Transverse colon (tissue), 4 donors: ENCODE data around the gene NCKAP5L.

Source experiments
- EP300 ChIP-seq: sonication (generic); formaldehyde crosslinking; IDR thresholded peaks from one replicate; pipeline ENCODE4 v1.6.1; 2017; ENCODE audit warnings: antibody characterized with exemption, low read depth
- POLR2A ChIP-seq: fragments of 450-650 bp; IDR thresholded peaks from one replicate; pipeline ENCODE4 v1.6.1; 2016; ENCODE audit warnings: antibody characterized with exemption, mild to moderate bottlenecking, moderate library complexity
- POLR2AphosphoS5 ChIP-seq, 3 donors: sonication (generic); formaldehyde crosslinking; IDR thresholded peaks; one replicate each; pipeline ENCODE4 v1.6.1; 2016; ENCODE audit warnings: antibody characterized with exemption in 3 of 3
- TF ChIP-seq, protein P1 (sequence below), 5 experiments: fragments of 200-600 bp in 3 of 5; fragments of 450-650 bp in 2 of 5; sonication (generic) in 3 of 5; IDR thresholded peaks; 1 replicate in 2 of 5; 2 replicates in 3 of 5; pipeline ENCODE4 v1.5.1; 2016 to 2017; ENCODE audit warnings: antibody characterized with exemption in 5 of 5, inconsistent platforms in 3 of 5, mild to moderate bottlenecking in 2 of 5, moderate library complexity in 1 of 5

GRCh38 chr12:49809906-49810389 is 18.3 kb downstream of the NCKAP5L start:
- TF ChIP-seq, protein P1, sequence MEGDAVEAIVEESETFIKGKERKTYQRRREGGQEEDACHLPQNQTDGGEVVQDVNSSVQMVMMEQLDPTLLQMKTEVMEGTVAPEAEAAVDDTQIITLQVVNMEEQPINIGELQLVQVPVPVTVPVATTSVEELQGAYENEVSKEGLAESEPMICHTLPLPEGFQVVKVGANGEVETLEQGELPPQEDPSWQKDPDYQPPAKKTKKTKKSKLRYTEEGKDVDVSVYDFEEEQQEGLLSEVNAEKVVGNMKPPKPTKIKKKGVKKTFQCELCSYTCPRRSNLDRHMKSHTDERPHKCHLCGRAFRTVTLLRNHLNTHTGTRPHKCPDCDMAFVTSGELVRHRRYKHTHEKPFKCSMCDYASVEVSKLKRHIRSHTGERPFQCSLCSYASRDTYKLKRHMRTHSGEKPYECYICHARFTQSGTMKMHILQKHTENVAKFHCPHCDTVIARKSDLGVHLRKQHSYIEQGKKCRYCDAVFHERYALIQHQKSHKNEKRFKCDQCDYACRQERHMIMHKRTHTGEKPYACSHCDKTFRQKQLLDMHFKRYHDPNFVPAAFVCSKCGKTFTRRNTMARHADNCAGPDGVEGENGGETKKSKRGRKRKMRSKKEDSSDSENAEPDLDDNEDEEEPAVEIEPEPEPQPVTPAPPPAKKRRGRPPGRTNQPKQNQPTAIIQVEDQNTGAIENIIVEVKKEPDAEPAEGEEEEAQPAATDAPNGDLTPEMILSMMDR (IDR thresholded peaks at IDR 0.05): no peak
- no peak for TF ChIP-seq EP300
- no peak for TF ChIP-seq POLR2AphosphoS5 (IDR thresholded peaks at IDR 0.05)
- no peak for TF ChIP-seq POLR2A
